Stimulated activated CD4-positive, alpha-beta T cell treated with anti-CD3 and anti-CD28 coated beads, Interleukin-4, amount 100 ng/mL, for 24 hours (primary cell): ENCODE measurements around the gene RETN.
A peak's percentile ranks its signal among the peaks of the same experiment; 100 is the strongest.

Experiments
- DNase-seq: peaks from one replicate; pipeline ENCODE4 v3.0.0-alpha.2; 2020

The RETN gene, protein sequence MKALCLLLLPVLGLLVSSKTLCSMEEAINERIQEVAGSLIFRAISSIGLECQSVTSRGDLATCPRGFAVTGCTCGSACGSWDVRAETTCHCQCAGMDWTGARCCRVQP

GRCh38 chr19:7668842-7669241 is at the start of gene RETN:
TSS of gene RETN (plus strand) at chr19:7669049. CDS start at chr19:7669327, 278 bp downstream.
- no peak for DNase-seq

DNA sequence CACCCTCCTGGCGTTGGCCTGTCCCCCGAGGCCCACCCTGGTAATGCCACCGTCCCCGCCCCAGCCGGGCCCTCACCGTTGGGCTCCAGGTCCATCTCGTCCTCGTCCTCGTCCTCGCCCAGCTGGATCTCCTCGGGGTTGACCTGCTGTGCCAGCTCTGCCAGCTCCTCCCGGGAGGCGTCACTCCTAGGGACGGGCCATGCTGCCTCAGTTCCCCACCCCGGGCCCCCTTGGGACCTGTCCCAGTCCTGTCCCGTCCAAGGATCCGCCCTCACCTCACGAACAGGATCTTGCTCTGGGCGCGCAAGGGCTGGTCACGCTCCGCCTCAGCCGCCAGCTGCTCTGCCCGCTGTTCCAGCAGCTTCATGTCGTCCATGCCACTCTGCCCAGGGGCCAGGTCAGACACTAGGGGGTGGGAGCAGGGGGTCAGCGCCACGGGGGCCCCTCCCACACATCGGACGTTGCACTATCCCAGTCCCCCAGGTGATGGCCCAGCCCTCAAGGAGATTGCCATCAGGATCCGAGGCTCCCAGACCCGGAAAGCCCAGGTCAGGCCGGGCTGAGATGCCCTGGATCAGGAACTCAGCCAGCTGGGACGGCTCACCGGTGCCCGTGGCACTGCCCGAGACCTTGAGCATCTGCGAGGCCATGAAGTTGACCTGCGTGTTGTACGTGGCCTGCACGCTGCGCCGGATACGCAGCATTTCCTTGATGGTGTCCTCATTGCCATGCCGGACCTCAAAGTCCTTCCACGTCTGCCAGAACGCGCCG is 49.0 kb upstream of the RETN start:
- no peak for DNase-seq

- DNase-seq: no peak
Observed at GRCh38 chr19:7620442-7621412, 48.1 kb upstream of the RETN start.

DNA sequence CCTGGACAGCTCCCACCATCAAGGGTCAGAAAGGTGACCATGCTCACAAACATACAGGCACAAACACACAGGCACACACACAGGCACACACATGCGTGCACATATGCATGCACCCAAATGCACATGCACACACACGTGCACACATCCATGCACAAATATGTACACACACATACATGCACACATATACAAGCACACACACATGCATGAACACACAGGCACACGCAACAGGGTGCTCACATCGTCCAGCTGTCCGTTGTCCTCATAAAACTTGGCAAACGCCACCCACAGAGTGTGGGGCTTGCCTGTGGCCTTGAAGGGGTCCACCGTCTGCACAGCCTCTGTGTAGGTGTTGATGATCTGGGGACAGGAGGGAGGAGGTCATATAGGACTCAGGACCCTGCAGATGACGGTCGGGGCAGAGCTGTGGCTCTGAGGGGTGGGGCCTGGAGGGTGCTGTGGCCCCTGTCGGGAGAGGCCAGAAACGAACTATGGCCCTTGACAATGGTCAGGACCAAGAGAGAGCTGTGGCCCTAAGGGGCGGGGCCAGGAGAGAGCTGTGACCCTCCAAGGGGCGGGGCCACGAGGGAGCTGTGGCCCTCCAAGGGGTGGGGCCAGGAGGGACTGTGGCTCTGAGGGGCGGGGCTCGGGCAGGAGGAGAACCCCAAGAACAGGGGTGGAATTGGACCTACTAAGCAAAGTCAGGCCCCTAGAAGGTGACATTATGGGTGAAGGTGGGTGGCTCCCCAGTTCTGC is 45.7 kb upstream of the RETN start:
- DNase-seq: no peak

DNA sequence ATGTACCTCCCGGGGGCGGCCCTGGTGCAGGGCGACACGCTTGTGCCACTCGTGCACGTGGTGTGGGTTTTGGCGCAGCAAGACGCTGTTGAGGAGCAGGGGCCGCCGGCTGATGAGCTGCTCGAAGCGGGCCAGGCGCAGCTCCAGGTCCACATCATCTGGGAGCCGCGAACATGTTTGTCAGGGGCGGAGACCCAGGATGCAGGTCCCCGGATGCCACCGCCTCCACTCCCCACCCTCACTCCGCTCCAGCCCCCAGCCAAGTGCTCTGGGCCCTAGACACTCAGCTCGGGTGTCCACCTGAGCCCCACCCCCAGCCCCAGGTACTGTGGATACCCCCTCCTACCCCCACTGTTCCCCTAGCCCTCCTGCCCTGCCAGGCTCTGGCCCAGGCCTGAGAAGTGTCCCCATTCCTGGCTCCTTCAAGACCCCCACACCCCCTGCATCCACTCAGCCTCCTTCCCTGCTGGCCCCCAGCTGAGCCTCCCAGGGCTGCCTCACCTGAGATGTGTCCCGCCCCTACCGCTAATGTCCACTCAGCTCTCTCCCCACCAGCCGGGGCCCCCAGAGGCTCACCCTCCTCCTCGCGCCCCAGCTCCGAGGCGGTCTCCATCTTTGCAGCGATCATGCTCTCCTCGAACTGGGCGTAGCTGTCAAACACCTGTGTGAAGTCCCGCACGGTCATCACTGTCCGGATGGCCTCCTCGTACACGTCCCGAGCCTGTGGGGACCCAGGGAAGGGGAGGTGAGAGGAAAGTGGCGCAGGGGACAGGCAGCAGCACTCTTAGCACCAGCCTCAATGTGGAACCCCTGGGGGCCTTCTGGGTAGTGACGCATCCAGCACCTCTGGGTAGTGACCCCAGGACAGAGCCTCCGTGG is 44.9 kb upstream of the RETN start:
- no peak for DNase-seq

GRCh38 chr19:7624810-7625209 is 44.0 kb upstream of the RETN start:
- no peak for DNase-seq

- no peak for DNase-seq
Observed at GRCh38 chr19:7625763-7626372, 43.0 kb upstream of the RETN start.

DNA sequence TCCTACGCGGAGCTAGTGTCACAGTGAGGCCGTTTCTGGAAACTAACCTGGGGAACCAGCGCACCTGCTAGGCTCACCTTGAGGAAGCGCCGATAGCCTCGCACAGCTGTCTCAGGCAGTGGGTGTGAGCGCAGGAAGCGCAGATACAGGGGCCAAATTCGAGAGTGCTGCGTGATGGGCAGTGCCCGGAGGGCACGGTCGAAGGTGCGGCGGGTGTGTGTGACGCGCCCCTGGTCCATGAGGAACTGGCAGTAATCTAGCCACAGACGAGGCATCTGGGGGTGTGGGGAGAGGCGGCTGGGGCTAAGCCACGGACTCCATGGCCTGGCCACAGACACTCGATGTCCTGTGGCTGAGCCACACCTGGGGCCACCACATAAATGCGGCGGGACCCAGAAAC is 41.7 kb upstream of the RETN start:
- DNase-seq: no peak

GRCh38 chr19:7628589-7629311 is 40.1 kb upstream of the RETN start:
- no peak for DNase-seq

DNA sequence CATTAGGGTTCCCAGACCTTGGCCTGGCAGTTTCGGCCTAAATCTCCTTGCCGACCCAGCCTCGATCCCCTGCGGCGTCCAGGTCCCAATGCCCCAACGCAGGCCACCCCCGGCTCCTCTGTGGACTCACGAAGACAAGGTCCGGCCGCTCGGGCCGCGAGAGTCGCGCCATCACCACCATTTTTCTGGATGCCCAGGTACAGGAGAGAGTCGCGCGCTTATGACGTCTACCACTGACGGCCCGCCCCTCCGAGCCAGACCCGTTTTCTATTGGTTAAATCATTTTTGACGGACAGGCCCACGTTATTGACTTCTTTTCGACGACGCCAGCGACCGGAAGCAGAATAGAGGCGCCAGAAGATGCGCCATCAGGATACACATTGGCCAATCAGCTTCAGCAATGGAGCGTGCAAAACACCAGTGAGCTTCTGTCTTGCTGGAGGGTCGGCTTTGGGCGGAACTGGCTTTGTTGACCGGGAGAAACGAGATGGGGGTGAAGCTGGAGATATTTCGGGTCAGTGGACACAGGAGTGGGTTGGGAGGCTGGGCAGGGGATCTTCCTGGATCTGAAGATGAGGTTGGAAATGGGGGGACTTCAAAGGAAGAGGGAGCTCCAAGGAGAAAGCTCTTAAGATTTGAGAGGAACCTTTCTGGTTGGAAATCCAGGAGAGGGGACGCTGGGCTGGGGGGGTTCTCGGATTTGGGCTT is 39.3 kb upstream of the RETN start, which contains the start of the genes PET100 and XAB2:
PET100 (plus strand) TSS at position 447 of the 708 bp plus-strand sequence; CDS start at position 488, 41 bp downstream.
XAB2 (minus strand) TSS at position 199 of the 708 bp plus-strand sequence; CDS start at position 181, 18 bp downstream.
- DNase-seq: peak; percentile 96

DNA sequence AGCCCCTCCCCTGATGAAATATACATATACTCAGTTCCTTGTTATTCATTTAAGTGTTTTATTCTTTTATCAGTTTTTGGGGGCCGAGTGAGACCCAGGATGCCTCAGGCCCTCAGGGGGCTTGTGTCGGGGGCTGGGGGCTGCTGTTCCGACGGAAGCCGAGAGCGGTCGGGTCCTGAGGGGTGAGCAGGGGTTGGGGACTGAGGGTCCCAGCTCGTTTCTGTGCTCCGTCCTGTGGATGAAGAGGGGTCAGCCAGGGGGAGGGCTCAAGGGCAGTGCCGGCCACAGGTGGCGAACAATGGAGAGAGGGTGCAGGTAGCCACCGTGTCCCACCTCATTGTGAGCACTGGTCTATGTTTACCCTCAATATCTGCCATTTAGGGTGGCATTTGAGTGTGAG is 37.3 kb upstream of the RETN start:
- no peak for DNase-seq

DNA sequence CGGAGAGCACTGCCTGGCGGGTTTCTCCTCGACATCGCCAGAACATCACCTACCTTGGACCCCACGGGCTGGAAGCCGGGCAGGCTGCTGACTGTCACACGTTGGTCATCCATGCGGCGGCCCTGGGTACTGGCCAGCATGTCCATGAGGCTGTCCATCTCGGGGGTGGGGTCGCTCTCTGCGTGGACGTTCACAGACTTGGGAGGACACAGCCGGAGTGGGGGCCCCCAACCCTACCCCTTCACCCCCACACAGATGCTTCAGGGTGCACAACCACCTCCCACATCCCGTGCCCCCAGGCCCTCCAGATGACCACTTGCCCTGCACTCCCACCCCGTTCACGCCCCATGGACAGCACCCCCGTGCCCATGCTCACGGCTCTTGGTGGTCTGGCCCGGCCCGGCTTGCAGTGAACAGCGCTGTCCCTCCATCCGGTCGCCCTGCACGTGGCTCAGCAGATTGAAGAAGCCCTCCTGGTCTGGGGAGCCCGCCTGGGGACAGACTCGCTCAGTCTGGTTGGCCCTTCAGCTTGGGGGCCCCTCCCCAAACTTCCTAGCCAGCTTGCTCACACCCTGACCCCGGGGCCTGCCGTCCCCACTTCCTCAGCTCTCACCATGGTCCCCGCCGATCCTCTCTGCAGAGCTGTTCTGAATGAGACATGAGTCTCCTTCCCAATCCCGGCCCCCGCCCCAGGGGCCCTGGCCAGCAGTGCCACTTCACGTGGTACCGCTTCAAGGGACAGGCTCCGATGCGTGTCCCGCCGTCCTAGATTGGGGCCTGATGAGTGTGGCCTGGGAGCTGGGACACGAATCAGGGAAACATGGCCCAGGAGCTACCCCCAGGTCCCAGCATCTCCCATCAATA is 36.3 kb upstream of the RETN start:
- no peak for DNase-seq

DNA sequence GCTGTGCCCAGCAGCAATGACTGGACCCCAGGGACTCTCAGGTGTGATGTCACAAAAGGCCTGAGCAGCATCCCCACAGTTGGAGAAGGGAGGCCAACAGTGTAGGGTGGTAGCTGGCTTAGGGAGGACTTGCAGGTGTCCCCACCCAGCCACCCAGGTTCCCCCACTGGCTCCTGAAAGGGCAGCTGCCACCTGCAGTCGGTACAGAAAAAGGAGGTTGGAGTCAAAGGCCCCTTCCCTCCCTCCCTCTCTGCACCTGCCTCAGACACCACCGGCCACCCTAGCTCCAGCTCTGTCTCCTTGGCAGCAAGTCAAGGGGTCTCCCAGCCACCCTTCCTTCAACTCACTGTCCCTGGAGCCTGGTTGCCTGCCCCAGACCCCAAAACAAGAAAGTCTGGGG is 35.2 kb upstream of the RETN start, which contains the start of gene PCP2:
PCP2 (minus strand) TSS at position 22 of the 400 bp plus-strand sequence. CDS start 262 bp downstream, outside the sequence.
- DNase-seq: no peak

- no peak for DNase-seq
Observed at GRCh38 chr19:7635670-7636069, 33.2 kb upstream of the RETN start.

GRCh38 chr19:7636317-7636690 is 32.5 kb upstream of the RETN start:
- no peak for DNase-seq

DNA sequence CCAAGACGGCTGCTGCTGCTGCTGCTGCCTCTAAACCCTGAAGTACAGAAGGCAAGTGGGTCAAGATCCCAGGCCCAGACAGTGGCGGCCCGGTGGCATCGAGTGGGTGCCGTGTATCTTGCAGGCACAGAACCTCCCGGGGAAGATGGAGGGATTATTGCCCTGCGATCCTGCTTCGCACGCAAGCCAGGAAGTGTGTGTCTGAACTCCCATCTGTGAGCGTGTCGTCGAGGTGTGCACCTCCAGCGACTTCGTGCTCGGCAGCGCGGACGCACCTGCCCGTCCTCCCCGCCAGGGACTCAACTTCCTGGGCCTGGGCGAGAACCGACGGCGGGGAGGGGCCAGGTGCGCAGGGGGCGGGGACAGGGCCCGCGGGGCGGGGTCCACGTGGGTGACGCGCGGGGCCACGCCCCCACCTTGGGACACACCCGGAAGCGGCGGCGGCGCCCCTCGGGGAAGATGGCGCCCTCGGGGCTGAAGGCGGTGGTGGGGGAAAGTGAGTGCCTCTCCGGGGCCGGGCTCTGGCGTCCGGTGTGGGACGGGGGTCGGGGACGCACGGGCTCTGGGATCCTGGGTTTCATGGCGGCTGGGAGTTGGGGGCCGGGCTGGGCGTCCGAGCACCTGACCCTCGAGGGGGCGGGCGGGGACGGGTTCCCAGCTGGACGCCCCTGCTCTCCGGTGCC is 32.0 kb upstream of the RETN start, which contains the start of gene STXBP2:
STXBP2 (plus strand) TSS at position 420 of the 683 bp plus-strand sequence; CDS start at position 460, 40 bp downstream.
- DNase-seq: peak; percentile 90

- no peak for DNase-seq
Observed at GRCh38 chr19:7637374-7638256, 31.2 kb upstream of the RETN start.
